K562 (cell line): ENCODE results near the gene KRR1. TPM values are rescaled to one million over a fixed set of nuclear protein-coding genes. Genes with fewer than 3 reads are reported as not detected.
A peak's percentile ranks its signal among the peaks of the same experiment; 100 is the strongest.

Source experiments
- ATAC-seq: fragments of 200-7000 bp; cut with Tn5 transposase; 3 replicates; pipeline ENCODE4 v1.9.1; 2020; ENCODE audit warnings: moderate library complexity
- BruUV-seq: library from RNA; stranded (reverse); fragments of 400-500 nt; replicated peaks from 2 replicates; lab custom pipeline; 2021; lab: Mats Ljungman, UMichigan
- CTCF ChIA-PET: fragments of 300-600 bp; formaldehyde crosslinking; extraction: SDS; loops from one replicate; lab custom pipeline; 2021; ENCODE audit warnings: low intra/inter-chr PET ratio; lab: Yijun Ruan, JAX
- POLR2A ChIA-PET: fragments of 300-600, 350-650 bp; sonication (Branson Sonifier 250); formaldehyde crosslinking; extraction: SDS; loops from one replicate; lab custom pipeline; 2021; ENCODE audit warnings: antibody characterized with exemption, inconsistent platforms; lab: Yijun Ruan, JAX
- DNase-seq, 4 experiments: peaks; one replicate each; pipeline versions ENCODE4 v3.0.0 to v3.0.0-alpha.2; 2011 to 2018; ENCODE audit warnings: low spot score in 3 of 4, mixed read lengths in 3 of 4; ENCODE audit errors: extremely low read depth in 1 of 4
- FAIRE-seq: peaks from 2 replicates; lab custom pipeline; 2011; peaks lifted over from hg19 to GRCh38; lab: Jason Lieb, UNC
- H2AFZ ChIP-seq: 2 replicates; pipeline ENCODE4 v1.6.0; 2011; ENCODE audit warnings: low read depth, low read length, control low read depth, inconsistent platforms
- H3K27ac ChIP-seq: fragments of 200-600 bp; 3 replicates; pipeline ENCODE4 v1.8.0; 2011; ENCODE audit warnings: low read depth, mild to moderate bottlenecking, control low read depth, inconsistent platforms, low read length, moderate library complexity, mixed read lengths; ENCODE audit errors: extremely low read depth
- H3K27me3 ChIP-seq, 2 experiments: fragments of 300-600 bp in 1 of 2; 2 replicates in 1 of 2; 3 replicates in 1 of 2; pipeline versions ENCODE4 v1.6.0 to v1.8.0; 2011; ENCODE audit warnings: inconsistent platforms in 2 of 2, low read length in 2 of 2, mild to moderate bottlenecking in 1 of 2, mixed read lengths in 1 of 2, moderate library complexity in 1 of 2; ENCODE audit not compliant: control insufficient read depth in 2 of 2, insufficient read depth in 2 of 2
- H3K36me3 ChIP-seq: fragments of 300-600 bp; 3 replicates; pipeline ENCODE4 v1.8.0; 2011; ENCODE audit warnings: mild to moderate bottlenecking, low read length, inconsistent platforms; ENCODE audit not compliant: control insufficient read depth, insufficient read depth
- H3K4me1 ChIP-seq, 2 experiments: fragments of 200-600 bp in 1 of 2; replicated peaks in 1 of 2; 2 replicates in 1 of 2; 3 replicates in 1 of 2; pipeline versions ENCODE4 v1.5.1 to v1.8.0; 2011; ENCODE audit warnings: inconsistent platforms in 2 of 2, low read length in 2 of 2, mild to moderate bottlenecking in 1 of 2, mixed read lengths in 1 of 2, moderate library complexity in 1 of 2; ENCODE audit not compliant: control insufficient read depth in 2 of 2, insufficient read depth in 2 of 2
- H3K4me2 ChIP-seq: 2 replicates; pipeline ENCODE4 v1.6.1; 2011; ENCODE audit warnings: low read length, control low read depth, inconsistent platforms, mixed read lengths; ENCODE audit not compliant: insufficient read depth
- H3K4me3 ChIP-seq: fragments of 200-600 bp; sonication (generic), shearing (Covaris generic); 2 replicates; pipeline ENCODE4 v1.5.1; 2016; ENCODE audit warnings: control low read depth, inconsistent platforms
- H3K79me2 ChIP-seq: fragments of 200-600 bp; 3 replicates; pipeline ENCODE4 v1.8.0; 2011; ENCODE audit warnings: low read length, inconsistent platforms; ENCODE audit not compliant: control insufficient read depth, insufficient read depth
- H3K9ac ChIP-seq, 2 experiments: 2 replicates each; pipeline versions ENCODE4 v1.6.0 to v1.6.1; 2011; ENCODE audit warnings: low read depth in 2 of 2, low read length in 2 of 2, control low read depth in 1 of 2, inconsistent platforms in 1 of 2, mild to moderate bottlenecking in 1 of 2, mixed read lengths in 1 of 2; ENCODE audit not compliant: insufficient read depth in 1 of 2
- H3K9me1 ChIP-seq: one replicate; pipeline ENCODE4 v1.6.0; 2011; ENCODE audit warnings: inconsistent platforms, mild to moderate bottlenecking, low read length, moderate library complexity; ENCODE audit not compliant: control insufficient read depth, insufficient read depth
- H3K9me3 ChIP-seq: replicated peaks from 2 replicates; pipeline ENCODE4 v1.5.1; 2011; ENCODE audit warnings: low read depth, low read length, inconsistent platforms; ENCODE audit not compliant: control insufficient read depth, insufficient read depth
- H4K20me1 ChIP-seq: replicated peaks from 2 replicates; pipeline ENCODE4 v1.6.1; 2011; ENCODE audit warnings: low read length, inconsistent platforms, mixed read lengths; ENCODE audit not compliant: control insufficient read depth, insufficient read depth
- CBX5 ChIP-seq: IDR thresholded peaks from 2 replicates; pipeline ENCODE4 v1.6.1; 2014; ENCODE audit warnings: low read depth, borderline replicate concordance
- ETV6 ChIP-seq, 3 experiments: fragments of 150-350 bp in 1 of 3; sonication (generic) in 1 of 3; formaldehyde crosslinking in 1 of 3; IDR thresholded peaks; 2 replicates each; pipeline versions ENCODE4 v1.6.1 to v1.8.0; 2014 to 2022; ENCODE audit warnings: borderline replicate concordance in 2 of 3, low read depth in 2 of 3, antibody characterized with exemption in 1 of 3, low read length in 1 of 3, mild to moderate bottlenecking in 1 of 3, missing genetic modification reagents in 1 of 3
- NFYB ChIP-seq: IDR thresholded peaks from 2 replicates; pipeline ENCODE4 v1.6.1; 2011; ENCODE audit warnings: mild to moderate bottlenecking, moderate library complexity; ENCODE audit not compliant: insufficient read length; ENCODE audit errors: extremely low read depth
- PYGO2 ChIP-seq: fragments of 450-650 bp; IDR thresholded peaks from 2 replicates; pipeline ENCODE4 v1.6.1; 2016; ENCODE audit warnings: mild to moderate bottlenecking, missing genetic modification characterization, moderate library complexity, missing compliant biosample characterization
- RAD21 ChIP-seq, 2 experiments: fragments of 250-450 bp in 1 of 2; fragments of 450-650 bp in 1 of 2; sonication (Bioruptor Pico) in 1 of 2; formaldehyde crosslinking in 1 of 2; IDR thresholded peaks in 1 of 2; conservative IDR thresholded peaks in 1 of 2; 2 replicates each; pipeline versions ENCODE4 v1.4.0 to v1.8.0; 2020 to 2022; ENCODE audit warnings: mild to moderate bottlenecking in 2 of 2, moderate library complexity in 1 of 2
- RBM22 ChIP-seq: fragments of 200-400 bp; formaldehyde crosslinking; IDR thresholded peaks from 2 replicates; pipeline ENCODE4 v1.6.1; 2018; ENCODE audit warnings: low read length, low read depth; ENCODE audit not compliant: poor library complexity, severe bottlenecking
- SRSF1 ChIP-seq: fragments of 200-400 bp; formaldehyde crosslinking; IDR thresholded peaks from 2 replicates; pipeline ENCODE4 v1.6.1; 2017; ENCODE audit warnings: mild to moderate bottlenecking, low read depth, low read length, moderate library complexity
- ZNF197 ChIP-seq: fragments of 200-800 bp; sonication (Bioruptor generic); IDR thresholded peaks from 2 replicates; pipeline ENCODE4 v1.6.1; 2016; ENCODE audit warnings: low read depth, missing genetic modification characterization, missing compliant biosample characterization
- ZNF217 ChIP-seq: sonication (generic); formaldehyde crosslinking; IDR thresholded peaks from 2 replicates; pipeline ENCODE4 v1.8.0; 2022; ENCODE audit warnings: mild to moderate bottlenecking, missing genetic modification reagents
- whole genome bisulfite sequencing: fragments of 100-300 bp; shearing (Covaris generic); methylation state at CpG from one replicate; pipeline ENCODE4 v1.1.6; 2016; ENCODE audit warnings: low coverage, mixed read lengths; ENCODE audit not compliant: insufficient coverage; ENCODE audit errors: missing lambda C conversion rate; 5-methylcytosine and 5-hydroxymethylcytosine counted together
- in situ Hi-C: fragments of 300-500 bp; cut with MboI; formaldehyde crosslinking; loops from 4 replicates; pipeline ENCODE4 v1.15.0; 2018; ENCODE audit warnings: inconsistent platforms, mixed read lengths
- intact Hi-C: fragments of 100-400 bp; cut with micrococcal nuclease; formaldehyde crosslinking; loops from 2 replicates; pipeline ENCODE4 v1.14.2; 2022
- polyA plus RNA-seq, 8 experiments: library from polyadenylated mRNA; depleted of rRNA in 4 of 8; stranded (reverse) in 5 of 8; unstranded in 3 of 8; fragments of >200 nt; fragmentation: Nextera tagmentation in 2 of 8; fragmentation: Illumina TruSeq in 1 of 8; extraction: Ambion mirVana in 2 of 8; extraction: Trizol in 1 of 8; gene quantifications; 2 replicates each; pipeline versions ENCODE4 v1.2.1 to v1.2.3, GENCODE V29; 2011 to 2014; ENCODE audit warnings: inconsistent platforms in 1 of 8, missing spikeins in 1 of 8
- total RNA-seq, 7 experiments: library from RNA; depleted of rRNA in 6 of 7; stranded (reverse); fragments of >200 nt in 6 of 7; fragmentation: Illumina TruSeq in 2 of 7; extraction: Trizol in 2 of 7; gene quantifications; 2 replicates each; pipeline versions ENCODE4 v1.2.1 to v1.2.3, GENCODE V29; 2011 to 2021; ENCODE audit warnings: low replicate concordance in 1 of 7
- TF ChIP-seq, protein P1 (sequence below), 3 experiments: fragments of 200-800 bp in 1 of 3; fragments of 250-450 bp in 1 of 3; fragments of 450-650 bp in 1 of 3; sonication (Bioruptor Pico) in 1 of 3; sonication (Bioruptor generic) in 1 of 3; formaldehyde crosslinking in 1 of 3; IDR thresholded peaks; 2 replicates each; pipeline versions ENCODE4 v1.6.1 to v1.8.0; 2016 to 2022; ENCODE audit warnings: mild to moderate bottlenecking in 2 of 3, missing genetic modification characterization in 2 of 3, missing compliant biosample characterization in 1 of 3, moderate library complexity in 1 of 3
- TF ChIP-seq, protein P2 (sequence below): fragments of 450-650 bp; formaldehyde crosslinking; IDR thresholded peaks from 2 replicates; pipeline ENCODE4 v1.4.0; 2020; ENCODE audit warnings: mild to moderate bottlenecking, moderate library complexity
- TF ChIP-seq, protein P3 (sequence below), 3 experiments: IDR thresholded peaks in 2 of 3; conservative IDR thresholded peaks in 1 of 3; 2 replicates each; pipeline ENCODE4 v1.5.1; 2011 to 2012; ENCODE audit warnings: low read length in 3 of 3, mild to moderate bottlenecking in 3 of 3, control low read depth in 2 of 3, improper control_type of control experiment in 1 of 3, inconsistent platforms in 1 of 3, low read depth in 1 of 3, mixed read lengths in 1 of 3, moderate library complexity in 1 of 3; ENCODE audit not compliant: insufficient read depth in 2 of 3

Gene KRR1
- total and polyA plus RNA-seq, 9 of the 15 experiments (the other 6 are each of a cell fraction or from before 2014, with no cell fraction given): 42.6 to 102 (median 61.0) TPM

DNA sequence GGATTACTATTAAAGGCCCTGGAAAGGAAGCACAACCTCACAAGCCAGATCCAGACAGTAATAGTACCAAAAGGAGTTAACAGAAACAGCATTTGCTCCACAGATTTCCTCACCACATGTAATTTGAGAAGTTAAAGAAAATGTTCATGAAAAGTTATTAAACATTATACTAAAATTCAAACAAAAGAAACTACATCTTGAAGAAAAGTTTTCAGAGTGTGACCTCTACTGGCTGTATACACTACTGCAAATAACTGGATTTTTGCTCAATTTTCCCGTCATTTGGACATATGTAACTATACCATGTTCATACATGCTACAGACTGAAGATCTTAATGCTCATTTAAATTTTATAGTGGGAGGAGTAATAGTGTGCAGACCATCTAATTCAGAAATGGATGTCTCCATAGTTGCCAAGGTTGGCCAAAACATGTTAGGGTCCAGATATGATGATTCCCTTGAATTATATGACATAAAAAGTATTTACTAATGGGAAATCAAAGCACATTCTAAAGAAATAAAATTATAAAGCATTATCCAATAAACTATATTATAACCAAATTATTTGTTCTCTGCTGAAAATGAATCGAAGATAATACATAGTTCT, 5.6 kb downstream of the KRR1 start:
- peak; percentile 73; the same call in 2 of the 3 replicates for ATAC-seq
- no TSS peak for BruUV-seq
- no peak overlapping the region for H3K9ac ChIP-seq
- peaks cover 86% of the 10 kb centered on the region for H3K36me3 ChIP-seq
- peak; percentile 39 to 47 for TF ChIP-seq RAD21 (CRISPR knock-in tag; conservative IDR thresholded peaks at IDR 0.05 in 1 of 2, IDR thresholded peaks at IDR 0.05 in 1 of 2)
- no peak for TF ChIP-seq ZNF217 (CRISPR knock-in tag)
- no peak for TF ChIP-seq SRSF1
- TF ChIP-seq, protein P1, sequence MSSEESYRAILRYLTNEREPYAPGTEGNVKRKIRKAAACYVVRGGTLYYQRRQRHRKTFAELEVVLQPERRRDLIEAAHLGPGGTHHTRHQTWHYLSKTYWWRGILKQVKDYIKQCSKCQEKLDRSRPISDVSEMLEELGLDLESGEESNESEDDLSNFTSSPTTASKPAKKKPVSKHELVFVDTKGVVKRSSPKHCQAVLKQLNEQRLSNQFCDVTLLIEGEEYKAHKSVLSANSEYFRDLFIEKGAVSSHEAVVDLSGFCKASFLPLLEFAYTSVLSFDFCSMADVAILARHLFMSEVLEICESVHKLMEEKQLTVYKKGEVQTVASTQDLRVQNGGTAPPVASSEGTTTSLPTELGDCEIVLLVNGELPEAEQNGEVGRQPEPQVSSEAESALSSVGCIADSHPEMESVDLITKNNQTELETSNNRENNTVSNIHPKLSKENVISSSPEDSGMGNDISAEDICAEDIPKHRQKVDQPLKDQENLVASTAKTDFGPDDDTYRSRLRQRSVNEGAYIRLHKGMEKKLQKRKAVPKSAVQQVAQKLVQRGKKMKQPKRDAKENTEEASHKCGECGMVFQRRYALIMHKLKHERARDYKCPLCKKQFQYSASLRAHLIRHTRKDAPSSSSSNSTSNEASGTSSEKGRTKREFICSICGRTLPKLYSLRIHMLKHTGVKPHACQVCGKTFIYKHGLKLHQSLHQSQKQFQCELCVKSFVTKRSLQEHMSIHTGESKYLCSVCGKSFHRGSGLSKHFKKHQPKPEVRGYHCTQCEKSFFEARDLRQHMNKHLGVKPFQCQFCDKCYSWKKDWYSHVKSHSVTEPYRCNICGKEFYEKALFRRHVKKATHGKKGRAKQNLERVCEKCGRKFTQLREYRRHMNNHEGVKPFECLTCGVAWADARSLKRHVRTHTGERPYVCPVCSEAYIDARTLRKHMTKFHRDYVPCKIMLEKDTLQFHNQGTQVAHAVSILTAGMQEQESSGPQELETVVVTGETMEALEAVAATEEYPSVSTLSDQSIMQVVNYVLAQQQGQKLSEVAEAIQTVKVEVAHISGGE (CRISPR knock-in tag; IDR thresholded peaks at IDR 0.05): peak in 1 of 3 experiments; percentile 38; a peak in 1 of 6 replicates
- TF ChIP-seq RBM22: no peak
- no peak for TF ChIP-seq ZNF197 (CRISPR knock-in tag)
- TF ChIP-seq NFYB: no peak
- TF ChIP-seq, protein P2, sequence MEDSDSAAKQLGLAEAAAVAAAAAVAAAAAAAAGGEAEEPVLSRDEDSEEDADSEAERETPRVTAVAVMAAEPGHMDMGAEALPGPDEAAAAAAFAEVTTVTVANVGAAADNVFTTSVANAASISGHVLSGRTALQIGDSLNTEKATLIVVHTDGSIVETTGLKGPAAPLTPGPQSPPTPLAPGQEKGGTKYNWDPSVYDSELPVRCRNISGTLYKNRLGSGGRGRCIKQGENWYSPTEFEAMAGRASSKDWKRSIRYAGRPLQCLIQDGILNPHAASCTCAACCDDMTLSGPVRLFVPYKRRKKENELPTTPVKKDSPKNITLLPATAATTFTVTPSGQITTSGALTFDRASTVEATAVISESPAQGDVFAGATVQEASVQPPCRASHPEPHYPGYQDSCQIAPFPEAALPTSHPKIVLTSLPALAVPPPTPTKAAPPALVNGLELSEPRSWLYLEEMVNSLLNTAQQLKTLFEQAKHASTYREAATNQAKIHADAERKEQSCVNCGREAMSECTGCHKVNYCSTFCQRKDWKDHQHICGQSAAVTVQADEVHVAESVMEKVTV (CRISPR knock-in tag): 0 out of 2 replicates have a peak, but pooled peaks have one; percentile 8
- TF ChIP-seq, protein P3, sequence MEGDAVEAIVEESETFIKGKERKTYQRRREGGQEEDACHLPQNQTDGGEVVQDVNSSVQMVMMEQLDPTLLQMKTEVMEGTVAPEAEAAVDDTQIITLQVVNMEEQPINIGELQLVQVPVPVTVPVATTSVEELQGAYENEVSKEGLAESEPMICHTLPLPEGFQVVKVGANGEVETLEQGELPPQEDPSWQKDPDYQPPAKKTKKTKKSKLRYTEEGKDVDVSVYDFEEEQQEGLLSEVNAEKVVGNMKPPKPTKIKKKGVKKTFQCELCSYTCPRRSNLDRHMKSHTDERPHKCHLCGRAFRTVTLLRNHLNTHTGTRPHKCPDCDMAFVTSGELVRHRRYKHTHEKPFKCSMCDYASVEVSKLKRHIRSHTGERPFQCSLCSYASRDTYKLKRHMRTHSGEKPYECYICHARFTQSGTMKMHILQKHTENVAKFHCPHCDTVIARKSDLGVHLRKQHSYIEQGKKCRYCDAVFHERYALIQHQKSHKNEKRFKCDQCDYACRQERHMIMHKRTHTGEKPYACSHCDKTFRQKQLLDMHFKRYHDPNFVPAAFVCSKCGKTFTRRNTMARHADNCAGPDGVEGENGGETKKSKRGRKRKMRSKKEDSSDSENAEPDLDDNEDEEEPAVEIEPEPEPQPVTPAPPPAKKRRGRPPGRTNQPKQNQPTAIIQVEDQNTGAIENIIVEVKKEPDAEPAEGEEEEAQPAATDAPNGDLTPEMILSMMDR (IDR thresholded peaks at IDR 0.05 in 2 of 3, conservative IDR thresholded peaks at IDR 0.05 in 1 of 3; ENCODE audit: insufficient read depth in 2 of 3, low read depth in 1 of 3, low read length in 3 of 3): peak in 2 of 3 experiments; percentile 40 to 47; a peak in 2 of 6 replicates
- TF ChIP-seq ETV6 (IDR thresholded peaks at IDR 0.05; ENCODE audit: borderline replicate concordance in 1 of 2, low read depth in 2 of 2, low read length in 1 of 2): no peak
- TF ChIP-seq ETV6 (CRISPR knock-in tag; IDR thresholded peaks at IDR 0.05; ENCODE audit: borderline replicate concordance): no peak
- TF ChIP-seq PYGO2 (tag): no peak
- TF ChIP-seq CBX5: no peak
- no peaks in the 10 kb centered on the region for H4K20me1 ChIP-seq
- H3K27me3 ChIP-seq: no peaks in the 10 kb centered on the region
- no peaks in the 10 kb centered on the region for H3K9me1 ChIP-seq
- no peak for FAIRE-seq
- in situ Hi-C loops: no loop called here
- H3K79me2 ChIP-seq: peaks cover 41% of the 10 kb centered on the region
- H3K4me3 ChIP-seq: no peak overlapping the region
- ChIA-PET POLR2A (no interaction called here), CTCF (interaction anchor here (1.6 kb wide), 1 partner anchor 171 kb away, joined by 5 read pairs; the partner anchor contains the start of gene GLIPR1L1)
- intact Hi-C loops: no loop called here
- no peak overlapping the region for H3K27ac ChIP-seq
- H3K4me1 ChIP-seq: peaks cover 0 to 5% of the 10 kb centered on the region in 2 experiments; a peak in 1 of 5 replicates
- peak in 1 of 4 experiments; percentile 12 for DNase-seq
- no peak overlapping the region for H2AFZ ChIP-seq
- no peaks in the 10 kb centered on the region for H3K9me3 ChIP-seq
- WGBS: 82% methylated on average over 2 of the region's 2 CpGs
- no peak overlapping the region for H3K4me2 ChIP-seq
